ENCODE data around the gene IL22. TPM values are rescaled to one million over a fixed set of nuclear protein-coding genes. Genes with fewer than 3 reads are reported as not detected.

Gene IL22
- total RNA-seq, 1 experiment from 2014 or later = not detected

DNA sequence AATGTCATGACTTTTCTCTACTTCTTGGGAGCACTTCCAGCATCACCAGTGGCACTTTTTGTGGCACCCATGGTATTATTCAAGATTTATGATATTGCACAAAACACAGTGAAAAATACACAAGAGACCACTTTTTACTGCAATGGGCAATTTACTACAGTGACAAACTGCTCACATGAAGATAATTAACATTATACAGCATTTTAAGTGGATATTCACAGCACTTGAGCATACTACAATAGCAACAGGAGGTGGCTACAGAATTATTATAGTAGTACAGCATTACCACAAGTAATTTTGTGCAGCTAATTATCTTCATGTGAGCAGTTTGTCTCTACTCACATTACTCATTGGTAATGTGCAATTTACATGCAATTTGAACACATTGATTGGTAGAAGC is 46.1 kb downstream of the IL22 start:
- in situ Hi-C loops (cut with HindIII; ENCODE audit: low pct_unique_long_range_greater_than_20kb, low sequenced_read_pairs) = no loop called here
- DNase-seq (ENCODE audit: low read depth, low spot score) = no peak

DNA sequence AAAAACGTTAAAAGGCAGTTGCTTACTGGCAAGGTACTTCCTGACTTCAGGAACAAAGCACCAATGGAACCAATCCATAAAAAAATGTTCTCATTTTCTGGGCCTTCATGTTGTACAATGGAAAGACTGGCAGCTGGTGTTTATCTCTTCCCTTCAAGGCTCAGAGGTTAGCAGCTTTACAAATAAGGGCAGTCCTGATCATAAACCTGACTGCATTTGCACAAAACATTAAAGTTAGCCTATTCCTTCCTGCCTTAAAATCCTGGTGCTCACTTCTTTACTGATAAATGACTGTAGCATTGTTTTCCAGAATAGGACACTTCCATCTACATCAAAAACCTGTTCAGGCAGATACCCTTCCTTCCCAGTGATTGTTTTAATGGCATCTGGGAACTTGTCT is 47.0 kb downstream of the IL22 start:
- in situ Hi-C loops (cut with HindIII; ENCODE audit: low pct_unique_long_range_greater_than_20kb, low sequenced_read_pairs) = no loop called here

DNA sequence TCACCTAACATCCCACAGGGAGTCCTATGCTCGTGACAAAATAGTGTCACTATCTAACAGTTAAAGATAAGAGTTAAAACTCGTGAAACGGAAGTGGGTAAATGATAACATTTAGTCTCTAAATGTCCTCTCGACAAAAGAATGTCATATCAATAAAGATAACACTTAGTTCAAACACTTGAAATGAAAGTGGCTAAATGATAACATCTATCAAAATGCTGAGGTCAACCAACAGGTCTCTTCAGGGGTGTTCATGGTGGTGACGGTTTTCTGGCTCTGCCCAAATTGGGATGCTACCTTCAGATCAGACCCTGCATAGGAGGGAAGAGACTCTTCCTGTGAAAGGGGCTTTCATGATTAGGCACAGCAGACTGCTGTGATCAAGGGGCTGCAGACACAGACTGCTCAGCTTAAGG is 49.9 kb downstream of the IL22 start:
- no peak for DNase-seq (ENCODE audit: low read depth, low spot score)
- in situ Hi-C loops (cut with HindIII; ENCODE audit: low pct_unique_long_range_greater_than_20kb, low sequenced_read_pairs) = no loop called here

More for the DNA sequence above, 47.0 kb downstream of the IL22 start:
- DNase-seq (ENCODE audit: low read depth, low spot score) = no peak

DNA sequence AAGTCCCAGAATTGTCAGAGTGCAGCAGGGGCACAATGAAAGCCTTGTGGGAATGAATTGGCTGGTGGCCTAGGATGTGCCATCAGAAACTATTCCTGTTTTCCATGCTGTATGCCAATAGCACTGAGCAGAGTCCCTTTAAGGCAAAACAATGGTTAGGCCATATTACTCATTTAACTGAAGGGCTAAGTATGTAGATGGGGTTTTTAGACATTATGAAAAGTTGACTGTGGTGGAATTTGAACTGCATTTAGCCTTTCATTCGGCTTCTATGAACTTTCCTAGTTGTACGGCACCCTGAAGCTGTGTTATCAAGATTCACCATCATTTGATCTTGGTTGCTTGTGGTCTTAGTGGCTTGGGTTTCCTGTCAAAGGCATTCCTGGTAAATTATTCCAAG is 52.5 kb downstream of the IL22 start:
- in situ Hi-C loops (cut with HindIII; ENCODE audit: low pct_unique_long_range_greater_than_20kb, low sequenced_read_pairs) = no loop called here
- no peak for DNase-seq (ENCODE audit: low read depth, low spot score)

DNA sequence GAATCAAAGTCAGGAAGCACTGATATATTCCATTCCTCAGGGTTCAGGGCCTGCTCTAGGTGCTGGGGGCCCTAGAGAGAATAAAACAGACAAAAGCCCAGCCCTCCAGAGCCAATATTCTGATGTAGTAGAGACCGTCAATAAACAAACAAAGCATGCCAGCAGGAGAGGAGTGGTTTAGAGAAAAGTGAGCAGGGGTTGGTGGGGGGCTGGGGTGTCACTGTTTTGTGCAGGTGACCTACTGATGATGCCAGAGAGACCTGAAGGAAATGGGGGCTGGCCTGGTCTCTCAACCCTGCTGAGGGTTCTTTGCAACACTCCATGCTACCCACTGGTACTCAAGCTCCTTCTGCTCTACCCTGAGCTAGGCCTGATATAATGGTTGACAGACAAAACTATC is 54.3 kb downstream of the IL22 start:
- in situ Hi-C loops (cut with HindIII; ENCODE audit: low pct_unique_long_range_greater_than_20kb, low sequenced_read_pairs) = no loop called here
- no peak for DNase-seq (ENCODE audit: low read depth, low spot score)

DNA sequence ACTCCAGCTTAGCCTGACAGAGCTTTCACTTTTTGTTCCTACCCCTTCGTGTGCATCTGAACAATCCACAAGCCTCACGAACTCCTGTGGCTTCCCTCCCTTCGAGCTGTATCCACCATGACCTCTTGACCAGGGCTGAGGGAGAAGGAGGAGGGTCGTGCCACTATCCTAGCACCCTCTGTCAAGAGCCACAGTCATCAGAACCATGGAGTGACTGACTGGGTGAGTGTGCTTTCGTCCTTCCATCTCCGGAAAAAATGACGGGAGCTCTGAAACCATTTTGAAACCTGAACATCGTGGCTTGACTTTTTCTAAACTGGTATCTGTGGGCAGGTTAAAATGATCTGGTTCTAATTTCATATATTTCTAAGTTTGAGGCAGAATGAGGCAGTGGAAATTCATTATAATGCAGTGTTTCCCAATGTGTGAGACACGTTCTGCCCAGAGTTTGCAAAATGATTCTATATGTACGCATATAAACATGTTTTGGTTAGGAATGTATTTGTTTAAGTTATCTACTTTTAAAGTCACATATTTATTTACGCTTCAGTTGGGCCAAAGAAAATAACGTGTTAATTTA is 54.8 kb downstream of the IL22 start:
- in situ Hi-C loops (cut with HindIII; ENCODE audit: low pct_unique_long_range_greater_than_20kb, low sequenced_read_pairs) = no loop called here
- no peak for DNase-seq (ENCODE audit: low read depth, low spot score)

Other genes starting within 250 kb of the IL22 start
- not detected in 2 replicates for gene IFNG, start 93.9 kb downstream of the IL22 start, total RNA-seq (2014; rRNA removed; shearing (Covaris generic))
- not detected in 2 replicates for gene IL26, start 27.8 kb downstream of the IL22 start, total RNA-seq (2014; rRNA removed; shearing (Covaris generic))
- 11.5 and 12.7 TPM in 2 replicates for gene MDM1, start 78.8 kb upstream of the IL22 start, total RNA-seq (2014; rRNA removed; shearing (Covaris generic))

All from SK-MEL-5 (cell line).